Activated naive CD8-positive, alpha-beta T cell treated with anti-CD3 and anti-CD28 coated beads, Interleukin-2, amount 50 U/mL, for 16 hours (primary cell): Measurements from ENCODE around the gene KRT84.
"Not testable (repeated sequence)": the region's sequence is repeated elsewhere in the genome, so short reads cannot be mapped to it uniquely, and the experiment has no call there.

Experiments
- DNase-seq: peaks from one replicate; pipeline ENCODE4 v3.0.0-alpha.2; 2020; ENCODE audit warnings: low read depth, low spot score

Gene KRT84

DNA sequence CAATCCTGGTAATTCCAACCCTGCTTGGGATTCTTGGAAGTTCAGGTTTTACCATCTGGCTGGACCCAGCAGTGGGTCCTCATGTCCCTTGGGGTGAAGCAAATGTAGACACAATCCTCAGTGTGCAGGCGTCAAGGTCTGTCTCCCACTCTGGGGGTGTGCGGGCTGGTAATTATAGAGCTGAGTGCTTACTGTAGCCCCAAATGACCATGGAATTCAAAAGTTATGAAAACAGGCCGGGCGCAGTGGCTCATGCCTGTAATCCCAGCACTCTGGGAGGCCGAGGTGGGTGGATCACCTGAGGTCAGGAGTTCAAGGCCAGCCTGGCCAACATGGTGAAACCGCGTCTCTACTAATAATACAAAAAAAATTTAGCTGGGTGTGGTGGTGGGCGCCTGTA, 40.4 kb downstream of the KRT84 start:
- DNase-seq, result not testable (repeated sequence)

- no peak for DNase-seq
These were observed 41.3 kb downstream of the KRT84 start for GRCh38 chr12:52344111-52344510.

DNA sequence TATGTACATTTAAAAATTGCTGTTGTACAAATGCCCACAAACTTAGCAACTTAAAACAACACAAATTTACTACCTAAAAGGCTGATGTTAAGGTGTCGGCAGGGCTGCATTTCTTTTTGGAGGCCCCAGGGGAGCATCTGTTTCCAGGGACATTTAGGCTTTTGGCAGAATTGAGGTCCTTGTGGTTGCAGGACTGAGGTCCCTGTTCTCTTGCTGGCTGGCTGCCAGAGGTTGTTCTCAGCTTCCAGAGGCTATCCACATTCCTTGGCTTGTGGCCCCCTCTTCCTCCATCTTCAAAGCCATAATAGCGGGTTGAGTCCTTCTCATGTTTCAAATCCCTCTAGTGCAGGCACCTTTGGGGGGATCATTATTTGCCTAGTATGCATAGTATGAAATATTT, 41.9 kb downstream of the KRT84 start:
- no peak for DNase-seq

DNA sequence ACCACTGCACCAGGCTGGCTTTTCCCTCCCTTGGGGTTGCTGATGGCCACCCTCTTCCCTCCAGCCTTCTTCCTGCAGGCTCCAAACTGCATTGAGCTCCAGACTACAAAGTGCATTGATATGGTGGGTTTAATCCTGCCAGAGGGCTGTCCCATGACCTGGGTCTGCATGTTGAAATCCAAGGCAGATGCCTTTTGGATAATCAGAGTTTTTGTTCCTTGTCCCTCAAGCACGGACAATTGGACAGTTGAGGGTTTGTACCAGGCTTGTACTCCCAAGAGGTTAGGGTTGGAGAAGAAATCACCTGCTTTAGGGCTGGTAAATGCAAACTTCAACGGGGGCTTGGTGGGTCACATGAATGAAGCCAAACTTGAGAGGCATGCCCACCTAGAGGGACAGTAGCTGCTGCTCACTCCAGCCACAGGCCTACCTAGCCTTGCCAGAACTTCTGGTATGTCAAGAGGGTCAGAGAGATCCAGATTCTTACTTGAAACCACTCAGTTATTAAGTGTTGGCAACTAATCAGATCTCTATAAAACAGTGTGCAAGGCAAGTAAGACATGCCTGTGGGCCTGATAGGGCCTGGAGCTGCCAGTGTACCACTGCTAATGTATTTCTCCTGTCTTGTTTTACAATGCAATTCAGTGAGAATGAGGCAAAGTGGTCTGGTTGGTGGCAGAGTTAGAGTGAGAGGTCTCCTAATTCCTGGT, 42.5 kb downstream of the KRT84 start:
- no peak for DNase-seq

GRCh38 chr12:52341066-52341580, 44.3 kb downstream of the KRT84 start:
- DNase-seq, result no peak

DNA sequence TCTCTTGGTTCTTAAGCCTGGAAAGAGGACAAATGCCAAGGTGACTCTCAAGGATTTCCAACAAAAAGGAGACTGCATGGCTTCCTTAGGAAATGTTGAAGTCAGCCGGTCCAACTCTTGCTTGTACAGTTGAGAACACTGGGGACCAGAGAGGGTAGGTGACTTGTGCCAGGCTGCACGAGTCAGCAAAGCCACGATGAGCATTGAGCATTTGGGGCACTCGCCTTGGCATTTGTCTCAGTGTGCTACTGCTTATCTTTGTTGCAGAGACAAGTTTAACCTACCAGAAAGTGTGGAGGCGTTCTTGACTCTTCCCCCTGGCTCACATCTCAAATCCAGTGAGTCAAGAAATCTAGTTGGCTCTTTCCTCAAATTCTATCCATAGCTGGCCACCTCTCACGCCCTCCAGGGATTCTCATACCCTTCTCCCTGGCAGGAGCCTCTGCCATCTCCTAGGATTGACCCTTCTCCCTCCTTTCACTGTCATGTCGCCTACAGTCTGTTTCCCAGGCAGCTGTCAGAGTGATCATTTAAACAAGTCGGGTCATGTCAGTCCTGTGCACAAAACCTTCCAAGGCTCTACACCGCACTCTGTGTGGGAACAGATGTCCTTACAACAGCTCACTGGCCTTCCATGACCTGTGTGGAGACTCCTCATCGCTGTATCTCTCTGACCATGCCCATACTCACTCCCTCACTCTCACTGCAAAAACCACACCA, 47.1 kb downstream of the KRT84 start:
- DNase-seq, result no peak

DNA sequence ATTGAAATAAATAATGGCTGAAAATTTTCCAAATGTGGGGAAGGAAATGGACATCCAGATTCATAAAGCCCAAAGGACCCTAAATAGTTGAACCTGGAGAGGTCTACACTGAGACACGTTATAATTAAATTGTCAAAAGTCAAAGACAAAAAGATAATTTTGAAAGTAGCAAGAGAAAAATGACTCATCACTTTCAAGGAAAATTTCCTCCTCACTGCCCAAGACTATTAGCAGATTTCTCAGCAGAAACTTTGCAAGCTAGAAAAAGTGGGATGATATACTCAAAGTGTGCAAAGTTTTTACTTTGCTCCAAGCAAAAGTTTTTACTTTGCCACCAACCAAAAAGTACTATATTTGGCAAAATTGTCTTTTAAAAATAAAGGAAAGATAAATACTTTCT, 48.4 kb downstream of the KRT84 start:
- no peak for DNase-seq

GRCh38 chr12:52336641-52337040, 48.8 kb downstream of the KRT84 start:
- no peak for DNase-seq

GRCh38 chr12:52335598-52336262, 49.7 kb downstream of the KRT84 start:
- DNase-seq, result no peak

- no peak for DNase-seq
These were observed 51.3 kb downstream of the KRT84 start for GRCh38 chr12:52334185-52334584.

DNA sequence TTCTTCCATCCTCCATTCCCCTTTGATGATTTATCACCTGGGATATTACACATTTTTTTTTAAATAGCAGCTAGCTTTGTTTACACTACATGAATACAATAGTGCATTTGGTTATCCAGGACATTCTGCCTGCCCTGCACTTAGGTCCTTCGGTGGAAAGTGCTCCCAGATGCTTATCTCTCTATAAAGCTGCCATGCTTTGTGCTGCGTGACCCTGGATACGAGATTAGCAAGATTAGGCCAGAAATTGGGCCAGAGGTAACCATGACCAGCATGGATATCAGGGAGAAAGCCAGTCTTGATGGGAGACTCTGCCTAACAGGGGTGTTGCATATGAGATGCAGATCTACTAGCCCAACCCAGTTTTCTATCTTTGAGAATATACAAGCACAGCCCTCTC, 52.1 kb downstream of the KRT84 start:
- DNase-seq, result no peak

- no peak for DNase-seq
These were observed 53.1 kb downstream of the KRT84 start for GRCh38 chr12:52332381-52332780.

- DNase-seq, result no peak
These were observed 53.6 kb downstream of the KRT84 start for GRCh38 chr12:52331833-52332232.

- no peak for DNase-seq
These were observed 54.4 kb downstream of the KRT84 start for GRCh38 chr12:52331039-52331438.

- no peak for DNase-seq
These were observed 57.5 kb downstream of the KRT84 start for GRCh38 chr12:52327830-52328500.
